MM.1S (cell line): ENCODE data around the gene CYP19A1.

Experiments used
- CTCF ChIP-seq: fragments of 300-600 bp; sonication (generic); IDR thresholded peaks from 2 replicates; pipeline ENCODE4 v1.5.1; 2016; ENCODE audit warnings: antibody characterized with exemption, low read length, mixed read lengths
- EZH2 ChIP-seq: fragments of 300-600 bp; sonication (generic); optimal IDR thresholded peaks from 2 replicates; pipeline ENCODE3; 2017; ENCODE audit warnings: low read depth, mild to moderate bottlenecking, antibody characterized with exemption, low read length, mixed read lengths
- EZH2phosphoT487 ChIP-seq: fragments of 300-600 bp; sonication (generic); IDR thresholded peaks from 2 replicates; pipeline ENCODE4 v1.6.1; 2018; ENCODE audit warnings: antibody characterized with exemption, low read length

GRCh38 chr15:51323749-51324148 lies 14.6 kb downstream of the CYP19A1 start:
- TF ChIP-seq CTCF (no peak), EZH2 (no peak), EZH2phosphoT487 (no peak)
